Glomerular visceral epithelial cell (primary cell): Measurements from ENCODE around the gene DLX1.
"Not testable (repeated sequence)": the region's sequence is repeated elsewhere in the genome, so short reads cannot be mapped to it uniquely, and the experiment has no call there.

Experiments
- DNase-seq: peaks from one replicate; pipeline ENCODE4 v3.0.0-alpha.2; 2016; ENCODE audit errors: extremely low spot score

Gene DLX1

GRCh38 chr2:172085460-172086159, at the start of gene DLX1:
TSS of gene DLX1 (plus strand) at chr2:172085507. CDS start at chr2:172085678, 171 bp downstream.
- DNase-seq: no peak

DNA sequence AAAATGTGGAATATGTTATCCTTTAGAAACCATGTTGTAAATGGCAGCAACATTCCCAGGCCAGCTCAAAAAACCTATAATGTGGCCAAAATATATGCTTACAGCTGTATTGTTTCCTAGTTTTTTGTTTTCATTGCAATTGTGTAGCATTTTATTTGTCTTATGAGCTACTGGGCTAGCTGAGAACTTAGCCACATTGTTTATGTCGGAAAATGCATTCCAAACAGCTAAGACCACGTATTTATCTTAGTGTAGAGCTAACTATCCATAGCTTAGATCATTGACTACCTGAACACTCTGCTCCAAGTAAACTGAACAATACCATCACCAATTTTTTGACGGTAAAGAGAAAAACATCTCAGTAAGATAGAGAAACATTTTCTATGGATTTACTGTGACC, 47.2 kb upstream of the DLX1 start:
- DNase-seq: no peak

GRCh38 chr2:172038604-172039003, 46.7 kb upstream of the DLX1 start:
- DNase-seq: no peak

- no peak for DNase-seq
Measured at GRCh38 chr2:172039011-172039704, 46.1 kb upstream of the DLX1 start.

GRCh38 chr2:172040311-172040710, 45.0 kb upstream of the DLX1 start:
- no peak for DNase-seq

- no peak for DNase-seq
Measured at GRCh38 chr2:172046080-172046678, 39.1 kb upstream of the DLX1 start.

- DNase-seq: no peak
Measured at GRCh38 chr2:172046866-172047565, 38.3 kb upstream of the DLX1 start.

DNA sequence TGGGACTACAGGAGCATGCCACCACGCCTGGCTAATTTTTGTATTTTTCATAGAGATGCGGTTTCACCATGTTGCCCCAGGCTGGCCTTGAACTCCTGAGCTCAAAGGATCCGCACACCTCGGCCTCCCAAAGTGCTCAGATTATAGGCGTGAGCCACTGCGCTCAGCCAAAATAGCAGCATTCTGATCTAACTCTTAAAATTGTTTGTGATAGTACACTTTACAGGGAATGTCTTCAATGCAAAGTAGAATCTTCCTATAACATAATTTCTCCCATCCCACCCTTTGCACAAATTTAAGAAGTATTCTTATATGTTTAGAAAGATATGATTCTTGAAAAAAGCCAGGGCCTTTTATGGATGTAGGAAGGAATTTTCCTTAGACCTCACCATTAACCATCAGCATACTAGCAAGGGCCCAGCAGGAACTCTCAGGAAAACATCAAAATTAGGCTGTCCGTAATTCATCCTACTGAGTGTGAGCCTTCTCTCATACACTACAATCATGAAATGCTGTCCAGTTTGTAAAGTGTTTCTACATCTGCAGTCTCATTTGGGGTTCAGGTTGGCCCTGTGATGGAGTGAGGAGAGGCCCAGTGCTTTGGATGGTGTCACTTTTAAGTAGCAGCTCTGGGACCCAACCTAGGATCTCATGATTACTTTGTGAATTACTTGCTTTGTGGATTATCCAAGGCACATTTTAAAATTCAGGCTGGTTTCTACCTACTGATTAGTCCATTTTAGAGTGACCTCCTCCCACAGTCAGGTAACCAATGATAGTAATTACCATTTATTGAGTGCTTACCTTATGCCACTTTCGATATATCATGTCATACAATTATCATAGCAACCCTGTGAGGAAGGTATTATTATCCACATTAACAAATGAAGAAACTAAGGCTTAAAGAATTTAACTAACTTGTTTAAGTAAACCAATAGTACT, 37.5 kb upstream of the DLX1 start:
- DNase-seq: no peak

- no peak for DNase-seq
Measured at GRCh38 chr2:172048508-172049503, 36.5 kb upstream of the DLX1 start.

DNA sequence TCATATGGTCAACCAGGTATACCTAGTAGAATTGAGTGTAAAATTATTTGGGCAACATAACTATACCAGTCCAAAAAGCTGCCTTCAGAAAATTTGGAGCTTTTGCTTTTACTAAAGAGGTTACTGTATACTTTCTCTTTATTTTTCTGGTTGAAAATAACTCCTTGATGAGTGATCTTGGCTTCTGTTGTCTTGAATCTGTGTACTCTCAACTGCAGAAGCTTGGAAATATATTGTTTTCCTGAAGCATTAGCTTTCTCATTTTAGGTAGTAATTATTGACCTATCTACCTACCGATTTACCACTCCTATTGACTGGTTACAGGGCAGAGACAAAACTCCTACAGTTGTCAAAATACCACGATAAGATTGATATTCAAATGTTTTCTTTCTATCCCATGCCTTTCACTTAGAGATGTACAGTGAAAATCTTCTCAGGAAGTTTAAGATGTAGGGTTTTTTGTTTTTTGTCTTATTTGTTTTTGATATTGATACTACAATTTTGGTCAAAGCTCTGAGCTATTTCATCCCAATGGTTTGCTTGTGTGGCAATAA, 35.7 kb upstream of the DLX1 start:
- no peak for DNase-seq

GRCh38 chr2:172050479-172051125, 34.7 kb upstream of the DLX1 start:
- DNase-seq: no peak

DNA sequence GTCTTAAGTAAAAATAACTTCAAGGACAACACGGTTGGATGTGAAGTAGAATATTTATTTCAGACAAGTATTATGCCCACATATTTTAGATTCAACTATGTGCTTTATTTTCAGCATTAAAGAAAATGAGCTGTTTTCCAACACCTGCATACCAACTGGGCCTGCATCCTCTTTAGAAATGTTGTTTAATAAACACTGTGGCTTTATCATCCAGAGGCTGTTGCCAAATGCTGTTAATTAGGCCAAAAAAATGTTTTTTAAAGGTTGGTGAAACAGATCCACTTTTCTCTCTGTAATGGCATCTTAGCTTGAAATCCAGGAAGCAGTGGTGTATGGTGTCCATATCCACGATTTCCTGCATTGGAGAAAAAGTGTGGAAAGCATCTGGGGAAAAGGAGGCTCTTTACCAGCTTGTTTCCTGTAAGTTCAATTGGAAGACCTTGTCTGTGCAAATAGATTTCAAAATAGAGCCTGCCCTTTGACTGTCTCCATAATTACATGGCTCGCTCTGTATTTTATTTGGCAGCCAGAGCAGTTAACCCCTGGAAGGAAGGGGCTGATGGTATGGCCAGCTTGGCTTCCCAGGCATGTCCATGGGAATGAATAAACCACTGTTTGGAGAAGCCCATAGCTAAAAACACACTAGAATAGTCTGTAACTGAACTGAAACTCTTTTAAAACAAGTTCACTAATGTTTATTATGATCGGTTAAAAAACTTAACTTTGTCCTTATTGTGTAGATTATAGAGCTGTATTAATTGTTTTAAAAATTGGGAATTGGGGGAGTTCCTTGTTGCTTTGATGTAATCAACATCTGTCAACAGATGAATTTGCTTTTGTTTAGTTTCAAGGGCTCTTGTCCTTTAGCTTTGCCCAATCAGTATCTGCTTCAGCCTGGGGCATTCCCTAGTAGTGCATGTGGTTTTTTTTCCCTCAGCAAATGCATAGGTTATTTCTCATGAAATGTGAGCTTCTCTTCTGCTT, 33.0 kb upstream of the DLX1 start:
- DNase-seq: no peak

DNA sequence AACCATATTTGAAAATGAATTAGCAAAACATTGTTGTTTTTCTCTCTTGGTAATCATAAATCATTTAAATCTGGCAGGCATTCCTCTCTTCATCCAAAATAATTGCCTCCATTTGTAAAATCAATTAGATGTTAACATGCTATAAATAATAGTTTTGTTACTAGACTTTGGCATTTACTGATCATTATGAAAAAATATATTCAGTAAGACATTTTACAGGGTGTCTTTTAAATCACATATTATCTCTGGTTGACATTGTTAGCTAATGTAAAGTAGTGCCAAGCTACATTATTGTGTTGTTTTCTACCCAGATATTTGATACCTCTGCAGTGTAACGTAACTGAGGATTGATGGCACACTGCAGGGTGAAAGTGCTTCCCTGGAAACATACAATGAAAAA, 31.8 kb upstream of the DLX1 start:
- no peak for DNase-seq

GRCh38 chr2:172056293-172056692, 29.0 kb upstream of the DLX1 start:
- DNase-seq: no peak

- DNase-seq: no peak
Measured at GRCh38 chr2:172058660-172059059, 26.6 kb upstream of the DLX1 start.

DNA sequence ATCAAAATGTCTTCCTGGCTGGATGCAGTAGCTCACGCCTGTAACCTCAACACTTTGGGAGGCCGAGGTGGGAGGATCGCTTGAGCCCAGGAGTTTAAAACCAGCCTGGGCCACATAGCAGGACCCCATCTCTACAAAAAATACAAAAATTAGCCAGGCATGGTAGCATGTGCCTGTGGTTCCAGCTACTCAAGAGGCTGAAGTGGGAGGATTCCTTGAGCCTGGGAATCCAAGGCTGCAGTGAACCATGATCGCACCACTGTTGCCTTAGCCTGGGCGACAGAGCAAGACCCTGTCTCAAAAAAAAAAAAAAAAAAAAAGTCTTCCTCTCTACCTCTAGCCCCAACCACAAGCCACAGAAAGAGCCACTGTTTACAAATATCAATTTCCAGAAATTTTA, 25.2 kb upstream of the DLX1 start:
- not testable (repeated sequence) for DNase-seq

GRCh38 chr2:172062402-172063004, 22.8 kb upstream of the DLX1 start:
- no peak for DNase-seq

GRCh38 chr2:172063446-172063845, 21.9 kb upstream of the DLX1 start:
- DNase-seq: no peak
